ENCODE data around the gene KCTD4.
"Not testable (repeated sequence)": the region's sequence is repeated elsewhere in the genome, so short reads cannot be mapped to it uniquely, and the experiment has no call there.

The KCTD4 gene

DNA sequence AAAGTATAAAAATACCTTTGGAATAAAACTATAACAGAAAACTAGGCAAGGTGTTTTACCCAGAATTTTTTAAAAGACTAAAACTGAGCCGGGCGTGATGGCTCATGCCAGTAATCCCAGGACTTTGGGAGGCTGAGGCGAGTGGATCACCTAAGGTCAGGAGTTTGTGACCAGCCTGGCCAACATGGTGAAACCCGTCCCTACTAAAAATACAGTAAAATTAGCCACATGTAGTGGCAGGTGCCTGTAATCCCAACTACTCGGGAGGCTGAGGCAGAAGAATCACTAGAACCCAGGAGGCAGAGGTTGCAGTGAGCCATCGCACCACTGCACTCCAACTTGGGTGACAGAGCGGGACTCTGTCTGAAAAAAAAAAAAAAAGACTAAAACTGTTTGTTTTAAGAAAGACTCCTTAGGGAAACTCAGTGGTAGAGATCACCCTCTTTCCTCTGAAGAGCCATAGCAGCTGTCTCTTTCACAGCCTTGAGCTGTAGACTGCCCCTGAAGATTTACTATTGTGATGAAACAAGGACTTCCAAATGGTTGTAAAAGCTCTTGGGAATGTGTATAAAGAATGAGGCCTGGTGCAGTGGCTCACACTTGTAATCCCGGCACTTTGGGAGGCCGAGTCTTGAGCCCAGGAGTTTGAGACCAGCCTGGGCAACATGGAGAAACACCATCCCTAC lies 14.7 kb upstream of the KCTD4 start:
- DNase-seq (ENCODE audit: low spot score), result no peak

DNA sequence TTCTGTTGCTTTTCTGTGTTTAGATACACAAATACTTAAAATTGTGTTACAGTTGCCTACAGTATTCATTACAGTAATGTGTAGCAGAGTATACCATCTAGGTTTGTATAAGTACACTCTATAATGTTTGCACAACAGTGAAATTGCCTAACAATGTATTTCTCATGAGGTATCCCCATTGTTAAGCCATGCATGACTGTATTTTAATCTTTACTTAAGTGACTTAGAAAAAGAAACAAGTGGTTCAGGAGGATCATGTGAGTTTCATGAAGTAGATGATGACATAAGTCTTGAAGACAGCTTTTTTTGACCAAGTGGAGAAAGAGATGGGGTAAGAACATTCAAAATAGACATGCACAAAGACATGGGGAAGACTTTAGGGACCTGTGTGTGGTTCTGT lies 8.4 kb upstream of the KCTD4 start:
- no peak for DNase-seq (ENCODE audit: low spot score)

DNA sequence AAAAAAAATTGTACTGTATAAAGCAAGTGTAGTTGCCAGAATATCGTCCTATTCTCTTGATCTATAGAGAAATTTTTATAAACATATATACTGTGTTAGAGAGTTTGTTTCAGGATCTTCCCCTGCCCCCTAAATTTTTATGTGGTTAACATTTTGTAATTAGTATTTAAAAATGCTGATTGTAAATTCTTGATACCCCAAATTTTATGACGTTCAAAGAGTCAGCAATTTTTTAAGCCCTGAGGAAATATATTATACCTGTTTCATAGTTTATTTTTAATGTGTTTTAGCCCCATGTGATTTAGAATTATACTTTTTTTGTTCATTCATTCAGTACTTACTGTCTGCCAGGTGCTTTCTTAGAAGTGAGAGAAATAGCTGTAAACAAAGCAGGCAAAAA lies 7.3 kb upstream of the KCTD4 start:
- DNase-seq (ENCODE audit: low spot score), result no peak

DNA sequence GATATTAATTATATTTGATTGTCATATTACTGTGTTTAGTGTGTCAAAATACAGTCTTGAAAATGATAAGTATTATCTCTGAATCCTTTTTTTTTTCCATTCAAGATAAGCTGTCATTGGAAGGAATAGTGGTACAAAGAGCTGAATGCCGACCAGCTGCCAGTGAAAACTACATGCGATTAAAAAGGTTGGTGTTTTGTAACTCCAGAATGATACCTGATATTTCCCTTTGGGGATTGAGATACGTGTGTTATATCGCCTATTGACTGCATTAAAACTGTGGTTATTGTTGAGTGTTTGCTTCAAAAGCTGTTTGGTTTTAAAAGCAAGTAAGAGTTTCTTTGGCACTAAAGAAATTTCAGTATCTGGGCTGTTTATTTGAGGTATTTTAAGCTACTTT lies 6.5 kb upstream of the KCTD4 start:
- no peak for DNase-seq (ENCODE audit: low spot score)

DNA sequence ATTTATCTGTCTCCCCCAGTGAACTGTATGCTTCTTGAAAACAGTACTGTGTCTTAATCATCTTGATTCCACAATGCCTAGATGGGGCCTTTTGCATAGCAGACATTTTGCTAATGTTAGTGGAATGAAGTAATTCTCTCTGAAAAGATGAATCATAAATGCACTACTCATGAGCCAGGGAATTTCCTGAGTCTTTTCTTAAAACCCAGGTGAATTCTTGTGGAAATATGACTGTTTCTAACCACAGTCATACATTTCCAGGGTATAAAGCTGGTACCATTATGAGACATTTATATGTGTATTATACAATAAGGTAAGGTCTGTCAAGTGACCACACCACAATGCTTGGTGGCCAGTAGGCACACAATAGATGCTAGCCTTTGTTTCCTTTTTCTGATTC lies 5.5 kb upstream of the KCTD4 start:
- DNase-seq (ENCODE audit: low spot score), result no peak

DNA sequence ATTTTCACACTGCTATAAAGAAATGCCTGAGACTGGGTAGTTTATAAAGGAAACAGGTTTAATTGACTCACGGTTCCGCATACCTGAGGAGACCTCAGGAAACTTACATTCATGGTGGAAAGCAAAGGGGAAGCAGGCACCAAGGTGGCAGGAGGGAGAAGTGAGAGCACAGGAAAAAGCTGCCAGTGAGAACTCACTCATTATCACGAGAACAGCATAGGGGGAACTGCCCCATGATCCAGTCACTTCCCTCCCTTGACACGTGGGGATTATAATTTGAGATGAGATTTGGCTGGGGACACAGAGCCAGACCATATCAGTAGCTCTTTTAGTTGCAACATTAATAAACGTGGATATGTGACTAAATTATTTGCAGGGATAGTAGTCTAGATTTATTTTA lies 4.3 kb upstream of the KCTD4 start:
- no peak for DNase-seq (ENCODE audit: low spot score)

DNA sequence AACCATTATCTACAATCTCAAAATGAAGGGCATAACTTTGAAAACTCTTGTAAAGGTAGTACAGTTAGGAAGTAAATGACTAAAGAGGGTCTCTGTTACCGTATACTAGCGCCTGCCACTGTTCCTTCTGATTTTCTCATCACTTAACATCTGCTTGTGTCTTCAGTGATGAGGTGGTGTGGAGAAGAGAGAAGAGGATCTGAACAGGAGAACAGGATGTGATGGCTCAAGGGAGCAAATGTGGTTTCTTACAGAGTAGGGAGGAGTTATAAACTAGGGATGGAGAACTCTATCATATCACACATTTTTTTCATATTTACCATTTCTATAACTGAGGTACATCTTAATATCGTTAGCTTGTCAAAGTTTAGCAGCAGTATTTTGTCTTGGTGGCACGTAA lies 1.1 kb downstream of the KCTD4 start:
- DNase-seq (ENCODE audit: low spot score), result no peak

DNA sequence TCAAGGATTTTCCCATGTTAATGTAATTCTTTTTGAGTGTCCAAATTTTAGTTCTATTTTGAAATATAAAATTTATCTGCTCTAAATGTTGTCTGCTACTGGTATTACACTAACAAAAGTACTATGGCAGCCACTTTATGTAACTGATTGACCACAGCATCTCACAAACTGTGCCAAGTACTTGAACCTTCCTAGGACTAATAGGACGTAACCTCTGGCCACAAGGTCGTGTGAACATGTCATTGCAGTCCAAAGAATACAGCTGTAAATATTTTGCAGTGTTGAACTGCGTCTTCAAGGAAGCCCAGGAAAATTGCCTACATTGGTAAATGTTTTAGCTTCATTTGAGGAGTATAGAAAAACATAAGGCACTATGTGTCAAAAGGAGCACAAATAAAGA lies 1.9 kb downstream of the KCTD4 start:
- DNase-seq (ENCODE audit: low spot score), result no peak

GRCh38 chr13:45198041-45198440 lies 2.8 kb downstream of the KCTD4 start:
- no peak for DNase-seq (ENCODE audit: low spot score)

DNA sequence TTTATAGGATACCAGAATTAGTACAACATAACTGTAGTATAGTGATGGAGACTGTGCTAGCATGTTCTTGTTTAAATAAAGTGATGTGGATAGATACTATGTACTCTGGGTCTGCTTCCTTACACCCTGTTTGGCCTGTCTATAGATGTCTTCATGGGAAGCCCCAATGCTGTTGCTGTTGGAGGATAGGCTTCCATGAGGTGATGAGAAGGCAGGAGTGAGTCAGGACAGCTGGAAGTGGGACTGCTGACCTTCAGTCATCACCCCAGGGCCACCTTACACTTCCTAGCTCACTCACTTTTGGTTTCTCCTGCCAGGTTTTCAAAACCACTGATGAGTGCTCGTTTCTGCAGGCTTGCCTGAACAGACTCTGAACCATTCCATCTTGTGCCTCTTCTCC lies 4.2 kb downstream of the KCTD4 start:
- no peak for DNase-seq (ENCODE audit: low spot score)

GRCh38 chr13:45196096-45196495 lies 4.7 kb downstream of the KCTD4 start:
- no peak for DNase-seq (ENCODE audit: low spot score)

DNA sequence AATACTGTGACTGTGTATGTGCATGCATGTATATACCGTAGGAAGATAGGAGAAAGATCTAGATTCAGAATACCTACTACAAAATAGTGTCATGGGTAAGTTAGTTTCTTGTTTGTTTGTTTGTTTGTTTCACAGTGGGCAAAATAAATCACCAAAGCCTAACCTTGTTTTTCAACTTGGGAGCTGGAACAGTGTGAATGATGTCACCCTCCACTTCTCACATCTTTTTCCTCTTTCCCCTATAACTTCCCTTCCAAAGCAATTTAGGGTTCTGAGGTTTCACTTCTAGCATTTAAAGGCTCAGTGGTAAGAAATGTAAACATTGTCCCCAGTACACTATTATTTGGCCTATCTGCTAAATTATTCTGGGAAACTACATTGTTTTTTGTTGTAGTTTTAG lies 5.4 kb downstream of the KCTD4 start:
- DNase-seq (ENCODE audit: low spot score), result no peak

DNA sequence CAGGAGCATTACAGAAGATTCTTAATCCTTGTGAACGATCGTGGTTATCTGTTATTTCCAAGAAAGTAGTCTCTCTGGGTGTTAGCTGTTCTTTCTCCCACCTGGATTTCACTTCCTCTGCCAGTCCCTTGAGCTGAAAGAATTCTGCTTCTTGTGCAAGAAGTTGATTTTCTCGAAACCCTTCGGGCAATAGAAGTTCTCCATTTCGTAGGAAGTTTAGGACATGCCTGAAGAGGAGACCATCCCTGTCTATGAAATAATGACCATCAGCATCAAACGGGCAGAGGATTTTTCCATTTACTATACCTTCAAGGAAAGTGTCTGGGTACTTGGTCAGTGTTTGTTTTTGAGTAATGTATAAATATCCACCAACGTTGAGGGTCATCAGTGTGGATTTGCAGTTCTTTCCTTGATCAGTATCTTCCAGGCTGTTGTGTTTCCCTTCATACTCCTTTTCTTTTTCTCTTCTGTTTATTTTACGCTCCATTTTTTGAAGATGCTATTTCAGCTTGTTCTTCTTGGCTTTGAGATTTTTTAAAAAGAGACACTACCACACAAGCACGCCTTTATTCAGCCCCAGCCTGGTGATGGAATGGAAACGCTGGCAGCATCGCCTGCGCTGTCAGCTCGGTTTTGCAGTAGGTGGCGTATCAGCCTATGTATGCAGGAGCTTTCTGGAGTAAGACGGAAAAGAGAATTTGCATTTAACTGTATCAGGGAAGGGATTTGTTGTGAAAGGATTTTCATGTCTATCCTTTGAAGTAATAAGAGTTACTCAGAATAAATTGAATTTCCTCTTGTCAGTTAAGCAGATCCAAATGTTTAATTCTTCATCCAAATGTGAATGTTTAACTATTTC lies 6.5 kb downstream of the KCTD4 start:
- DNase-seq (ENCODE audit: low spot score), result peak; percentile 92

DNA sequence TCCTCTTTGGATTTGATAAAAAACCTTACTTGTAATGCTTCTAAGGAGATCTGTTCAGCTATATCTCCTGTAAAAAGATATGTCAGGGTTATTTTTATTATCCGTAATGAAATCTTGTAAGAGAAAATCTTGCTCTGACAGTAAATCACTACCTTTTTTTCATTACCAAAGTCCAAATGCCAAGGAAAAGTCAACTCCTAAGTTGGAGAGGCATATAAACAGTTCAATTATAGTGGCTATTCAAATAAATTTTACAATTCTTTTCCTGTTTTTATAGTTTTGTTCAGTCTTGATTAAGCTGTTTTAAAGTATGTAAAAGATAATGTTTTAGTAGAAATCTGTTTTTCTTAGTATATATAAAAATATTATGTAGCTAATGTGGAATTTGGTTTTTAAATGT lies 9.0 kb downstream of the KCTD4 start:
- DNase-seq (ENCODE audit: low spot score), result no peak

- not testable (repeated sequence) for DNase-seq (ENCODE audit: low spot score)
These were observed 11.3 kb downstream of the KCTD4 start for GRCh38 chr13:45189511-45189910.

GRCh38 chr13:45189077-45189476 lies 11.8 kb downstream of the KCTD4 start:
- not testable (repeated sequence) for DNase-seq (ENCODE audit: low spot score)

DNA sequence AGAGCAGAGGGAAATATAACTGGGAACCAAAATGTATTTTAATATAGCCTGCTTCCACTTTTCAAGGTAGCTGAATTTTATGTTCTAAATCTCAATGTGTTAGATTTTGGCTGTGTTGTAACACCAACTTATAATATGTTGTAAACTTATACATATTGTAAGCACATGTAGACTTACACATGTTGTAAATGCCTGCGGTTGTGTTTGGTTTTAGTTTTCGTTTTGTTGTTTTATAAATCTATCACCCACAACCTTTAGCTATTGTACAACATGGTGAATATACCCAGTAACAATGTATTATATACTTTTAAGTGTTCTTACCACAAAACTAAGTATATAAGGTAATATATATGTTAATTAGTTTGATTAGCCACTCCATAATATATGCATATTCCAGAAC lies 15.6 kb downstream of the KCTD4 start:
- DNase-seq (ENCODE audit: low spot score), result no peak

DNA sequence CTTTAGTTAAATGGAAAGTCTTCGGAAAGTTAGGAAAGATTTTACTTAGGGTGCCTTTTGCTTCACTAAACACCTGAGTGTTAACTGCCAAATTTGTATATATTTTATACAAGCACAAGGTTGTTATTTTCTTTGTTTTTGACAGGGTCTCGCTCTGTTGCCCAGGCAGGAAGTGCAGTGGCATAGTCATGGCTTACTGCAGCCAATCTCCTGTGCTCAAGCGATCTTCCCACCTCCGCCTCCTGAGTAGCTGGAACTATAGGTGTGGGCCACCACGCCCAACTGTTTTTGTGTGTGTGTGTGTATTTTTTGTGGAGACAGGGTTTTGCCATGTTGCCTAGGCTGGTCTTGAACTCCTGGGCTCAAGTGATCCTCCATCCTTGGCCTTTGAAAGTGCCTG lies 16.2 kb downstream of the KCTD4 start:
- DNase-seq (ENCODE audit: low spot score), result no peak

DNA sequence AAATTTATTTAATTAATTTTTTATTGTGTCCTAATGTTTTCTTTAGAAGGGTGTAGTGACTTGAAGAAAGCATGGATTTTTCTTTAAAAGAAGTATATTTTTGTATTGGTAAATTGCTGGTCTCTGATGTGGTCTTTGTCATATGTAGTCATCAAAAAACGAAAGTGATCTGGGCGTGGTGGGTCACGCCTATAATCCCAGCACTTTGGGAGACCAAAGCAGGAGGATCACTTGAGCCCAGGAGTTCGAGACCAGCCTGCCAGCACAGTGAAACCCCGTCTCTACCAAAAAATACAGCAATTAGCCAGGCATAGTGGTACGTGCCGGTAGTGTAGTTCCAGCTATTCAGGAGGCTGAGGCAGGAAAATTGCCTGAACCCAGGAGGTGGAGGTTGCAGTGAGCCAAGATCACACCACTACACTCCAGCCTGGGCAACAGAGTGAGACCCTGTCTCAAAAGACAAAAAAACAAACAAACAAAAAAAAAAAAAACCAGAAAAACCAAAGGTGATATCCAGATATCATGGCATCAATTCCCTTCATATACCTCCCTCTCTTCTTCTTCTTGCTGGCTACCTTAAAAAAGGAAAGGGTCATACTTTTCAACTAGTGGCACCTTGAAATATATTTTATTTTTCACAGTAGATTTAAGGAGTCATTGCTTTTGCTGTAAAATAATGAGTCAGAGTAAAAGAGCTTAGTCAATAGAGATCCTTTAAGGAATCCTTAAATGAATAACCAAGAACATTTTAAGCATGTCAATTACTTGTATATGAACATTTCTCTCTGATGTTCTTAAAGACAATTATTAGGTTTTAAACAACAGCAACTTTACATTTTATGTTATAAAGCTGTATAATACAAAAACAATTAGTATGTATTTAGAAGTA lies 19.9 kb downstream of the KCTD4 start:
- DNase-seq (ENCODE audit: low spot score), result no peak

GRCh38 chr13:45180303-45180702 lies 20.5 kb downstream of the KCTD4 start:
- no peak for DNase-seq (ENCODE audit: low spot score)

DNA sequence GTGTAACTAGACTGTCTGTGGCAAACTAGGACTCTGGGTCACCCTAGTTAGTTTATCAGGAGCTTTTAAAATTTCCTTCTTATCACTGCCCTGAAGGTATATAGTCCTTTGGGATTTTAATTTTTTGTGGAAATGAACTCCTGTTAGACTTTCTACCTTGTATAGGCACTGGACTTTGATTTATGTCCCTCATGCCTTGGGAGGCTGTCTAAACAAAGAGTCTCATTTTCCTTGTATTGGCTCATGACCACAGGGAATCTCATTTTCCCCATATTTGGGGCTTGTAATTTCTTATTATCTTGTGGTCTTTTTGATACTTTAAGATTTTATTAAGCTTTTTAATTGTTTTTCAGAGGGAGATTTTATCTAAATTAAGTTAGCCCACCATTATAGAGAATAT lies 21.4 kb downstream of the KCTD4 start:
- no peak for DNase-seq (ENCODE audit: low spot score)

GRCh38 chr13:45178349-45179162 lies 22.3 kb downstream of the KCTD4 start:
- no peak for DNase-seq (ENCODE audit: low spot score)
